D721Med (cell line): ENCODE data around the gene KRT32.

ENCODE experiments used
- DNase-seq: peaks from one replicate; pipeline ENCODE4 v3.0.0; 2011; ENCODE audit warnings: low spot score; ENCODE audit not compliant: insufficient read length
- FAIRE-seq: peaks from 2 replicates; lab custom pipeline; 2011; peaks lifted over from hg19 to GRCh38; lab: Jason Lieb, UNC
- CTCF ChIP-seq: IDR thresholded peaks from 2 replicates; pipeline ENCODE4 v1.5.1; 2012; ENCODE audit warnings: mild to moderate bottlenecking, control low read depth; ENCODE audit not compliant: insufficient read depth; ENCODE audit errors: missing control alignments

The KRT32 gene

GRCh38 chr17:41476866-41477815 lies 10.0 kb upstream of the KRT32 start:
- no peak for FAIRE-seq
- TF ChIP-seq CTCF = no peak
- DNase-seq = no peak

- FAIRE-seq (no peak), DNase-seq (no peak)
- no peak for TF ChIP-seq CTCF
These were observed 8.2 kb upstream of the KRT32 start for GRCh38 chr17:41475421-41475820.

GRCh38 chr17:41474863-41475262 lies 7.7 kb upstream of the KRT32 start:
- TF ChIP-seq CTCF = no peak
- DNase-seq = no peak
- FAIRE-seq = no peak

- FAIRE-seq (no peak), DNase-seq (no peak)
- TF ChIP-seq CTCF = no peak
These were observed 1.2 kb upstream of the KRT32 start for GRCh38 chr17:41468346-41468745.

GRCh38 chr17:41467561-41467960 lies 375 bp upstream of the KRT32 start:
- DNase-seq (no peak), FAIRE-seq (no peak)
- TF ChIP-seq CTCF = no peak

- no peak for TF ChIP-seq CTCF
- FAIRE-seq = no peak
- no peak for DNase-seq
These were observed 2.5 kb downstream of the KRT32 start for GRCh38 chr17:41464682-41465081.

GRCh38 chr17:41464173-41464572 lies 3.0 kb downstream of the KRT32 start:
- TF ChIP-seq CTCF = no peak
- FAIRE-seq (no peak), DNase-seq (no peak)
